Lower leg skin (tissue), 4 donors: ENCODE measurements around the gene PSMD5. TPM values are rescaled to one million over a fixed set of nuclear protein-coding genes. Genes with fewer than 3 reads are reported as not detected.

Source experiments
- total RNA-seq, 4 donors: library from RNA; depleted of rRNA; stranded (reverse); fragments of >200 nt; gene quantifications; one replicate each; pipeline ENCODE4 v1.1.0, GENCODE V29; 2016

Gene PSMD5
- total RNA-seq, 4 donors from 2014 or later = 30.1 to 63.7 (median 33.9) TPM

Other genes starting within 250 kb of the PSMD5 start
- 10 to 100 TPM; 49.0 to 59.0 (median 57.0) TPM for gene MEGF9, start 128.5 kb downstream of the PSMD5 start, total RNA-seq
- 10 to 100 TPM; 25.9 to 49.6 (median 46.4) TPM for gene FBXW2, start 49.5 kb downstream of the PSMD5 start, total RNA-seq
- 10 to 100 TPM; 11.5 to 22.1 (median 17.8) TPM for gene PHF19, start 34.3 kb upstream of the PSMD5 start, total RNA-seq
- 1 to 10 TPM; 2.6 to 4.9 (median 4.7) TPM for gene TRAF1, start 83.9 kb upstream of the PSMD5 start, total RNA-seq
- gene C5, start 207.4 kb upstream of the PSMD5 start, total RNA-seq = 10 to 100 TPM in 1 of 4 donors, 1 to 10 TPM in 3; 2.0 to 14.9 (median 4.3) TPM
- gene CNTRL, start 232.0 kb upstream of the PSMD5 start, total RNA-seq = 10 to 100 TPM in 2 of 4 donors, 1 to 10 TPM in 2; 7.7 to 11.4 (median 9.0) TPM